Measurements from ENCODE around the gene ACTN1.

ACTN1 gene

DNA sequence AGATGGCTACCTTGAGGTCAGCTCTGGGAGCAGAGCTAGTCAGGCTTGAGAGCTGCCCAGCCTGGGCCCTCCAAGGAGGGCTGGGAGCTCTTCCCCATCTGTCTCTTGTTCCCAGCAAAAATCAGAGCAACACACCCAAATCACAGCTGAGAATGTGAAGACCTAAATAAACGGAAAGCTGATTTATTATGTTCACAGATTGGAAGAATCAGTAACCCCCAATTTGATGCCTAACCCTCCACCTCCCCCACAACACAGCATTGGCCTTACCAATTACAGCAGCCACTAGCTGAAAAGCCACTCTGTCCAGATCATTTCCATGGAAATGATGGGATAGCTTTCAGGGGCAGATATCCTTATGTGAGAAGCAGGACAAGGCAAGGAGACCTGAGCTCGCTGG is 7.1 kb upstream of the ACTN1 start:
- peaks cover 15% of the 10 kb centered on the region for H3K27me3 Mint-ChIP-seq (ENCODE audit: low read depth, poor library complexity)
- no peak overlapping the region for H3K27ac Mint-ChIP-seq
- no peaks in the 10 kb centered on the region for H3K9me3 Mint-ChIP-seq
- TF ChIP-seq, protein P1, sequence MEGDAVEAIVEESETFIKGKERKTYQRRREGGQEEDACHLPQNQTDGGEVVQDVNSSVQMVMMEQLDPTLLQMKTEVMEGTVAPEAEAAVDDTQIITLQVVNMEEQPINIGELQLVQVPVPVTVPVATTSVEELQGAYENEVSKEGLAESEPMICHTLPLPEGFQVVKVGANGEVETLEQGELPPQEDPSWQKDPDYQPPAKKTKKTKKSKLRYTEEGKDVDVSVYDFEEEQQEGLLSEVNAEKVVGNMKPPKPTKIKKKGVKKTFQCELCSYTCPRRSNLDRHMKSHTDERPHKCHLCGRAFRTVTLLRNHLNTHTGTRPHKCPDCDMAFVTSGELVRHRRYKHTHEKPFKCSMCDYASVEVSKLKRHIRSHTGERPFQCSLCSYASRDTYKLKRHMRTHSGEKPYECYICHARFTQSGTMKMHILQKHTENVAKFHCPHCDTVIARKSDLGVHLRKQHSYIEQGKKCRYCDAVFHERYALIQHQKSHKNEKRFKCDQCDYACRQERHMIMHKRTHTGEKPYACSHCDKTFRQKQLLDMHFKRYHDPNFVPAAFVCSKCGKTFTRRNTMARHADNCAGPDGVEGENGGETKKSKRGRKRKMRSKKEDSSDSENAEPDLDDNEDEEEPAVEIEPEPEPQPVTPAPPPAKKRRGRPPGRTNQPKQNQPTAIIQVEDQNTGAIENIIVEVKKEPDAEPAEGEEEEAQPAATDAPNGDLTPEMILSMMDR (IDR thresholded peaks at IDR 0.05) = no peak
- no peak overlapping the region for H3K4me3 Mint-ChIP-seq
- H3K36me3 Mint-ChIP-seq (ENCODE audit: low read depth) = no peaks in the 10 kb centered on the region
- H3K4me1 Mint-ChIP-seq = peaks cover 21% of the 10 kb centered on the region
- DNase-seq = no peak

DNA sequence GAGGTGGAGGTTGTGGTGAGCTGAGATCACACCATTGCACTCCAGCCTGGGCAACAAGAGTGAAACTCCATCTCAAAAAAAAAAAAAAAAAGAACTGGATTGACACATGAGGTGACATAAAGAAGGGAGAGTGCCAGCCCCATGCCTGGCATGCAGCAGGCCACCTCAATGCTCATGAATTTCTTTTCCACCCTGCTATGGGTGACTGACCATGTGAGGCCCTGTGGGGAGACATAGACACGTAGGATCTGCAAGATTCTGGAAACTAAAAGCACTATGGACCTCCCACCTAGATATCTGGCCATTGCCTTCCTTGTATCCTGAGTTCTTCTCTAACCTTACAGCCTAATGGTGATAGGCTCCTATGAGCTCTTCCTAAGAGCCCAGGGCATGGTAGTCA is 5.6 kb upstream of the ACTN1 start:
- TF ChIP-seq, protein P1 (IDR thresholded peaks at IDR 0.05) = no peak
- no peak for DNase-seq
- H3K4me3 Mint-ChIP-seq = no peak overlapping the region
- no peaks in the 10 kb centered on the region for H3K9me3 Mint-ChIP-seq
- no peaks in the 10 kb centered on the region for H3K36me3 Mint-ChIP-seq (ENCODE audit: low read depth)
- H3K27me3 Mint-ChIP-seq (ENCODE audit: low read depth, poor library complexity) = peaks cover 15% of the 10 kb centered on the region
- no peak overlapping the region for H3K27ac Mint-ChIP-seq
- peaks cover 31% of the 10 kb centered on the region for H3K4me1 Mint-ChIP-seq

DNA sequence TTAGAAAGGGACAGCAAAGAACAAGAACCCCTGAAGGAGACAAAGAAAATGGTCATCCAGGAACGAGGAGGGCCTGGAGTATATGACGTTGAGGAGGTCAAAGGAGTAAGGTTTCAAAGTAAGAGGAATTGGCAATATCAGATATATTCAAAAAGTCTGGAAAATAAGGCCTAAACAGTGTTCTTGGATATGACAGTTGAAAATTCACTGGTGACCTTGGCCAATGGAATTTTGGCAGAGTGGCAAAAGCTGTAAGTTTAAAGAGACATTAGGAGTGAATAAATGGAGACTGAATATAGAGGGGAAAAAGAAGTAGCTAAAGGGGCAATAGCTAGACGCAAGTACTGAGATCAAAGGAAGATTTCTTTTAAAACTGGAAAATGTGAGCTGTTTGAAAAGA is 4.1 kb upstream of the ACTN1 start:
- Mint-ChIP-seq H3K36me3 (ENCODE audit: low read depth) (no peaks in the 10 kb centered on the region), H3K4me1 (peaks cover 23% of the 10 kb centered on the region), H3K27me3 (ENCODE audit: low read depth, poor library complexity) (peaks cover 10% of the 10 kb centered on the region), H3K27ac (no peak overlapping the region), H3K4me3 (no peak overlapping the region), H3K9me3 (no peaks in the 10 kb centered on the region)
- no peak for DNase-seq
- TF ChIP-seq, protein P1 (IDR thresholded peaks at IDR 0.05) = no peak

DNA sequence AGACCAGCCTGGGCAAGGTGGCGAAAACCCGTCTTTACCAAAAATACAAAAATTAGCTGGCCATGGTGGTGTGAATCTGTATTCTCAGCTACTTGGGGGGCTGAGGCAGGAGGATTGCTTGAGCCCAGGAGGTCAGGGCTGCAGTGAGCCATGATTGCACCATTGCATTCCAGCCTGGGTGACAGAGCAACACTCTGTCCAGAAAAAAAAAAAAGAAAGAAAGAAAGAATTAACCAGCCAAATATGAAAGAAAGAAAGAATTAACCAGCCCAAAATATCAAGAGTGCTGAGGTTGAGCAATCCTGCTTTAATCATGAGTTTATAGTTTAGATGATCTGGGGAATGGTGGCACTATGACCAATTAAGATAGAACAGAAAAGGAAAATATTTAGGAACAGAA is 3.5 kb upstream of the ACTN1 start:
- TF ChIP-seq, protein P1 (IDR thresholded peaks at IDR 0.05) = no peak
- H3K4me3 Mint-ChIP-seq = no peak overlapping the region
- DNase-seq = no peak
- peaks cover 10% of the 10 kb centered on the region for H3K27me3 Mint-ChIP-seq (ENCODE audit: low read depth, poor library complexity)
- no peak overlapping the region for H3K27ac Mint-ChIP-seq
- H3K36me3 Mint-ChIP-seq (ENCODE audit: low read depth) = no peaks in the 10 kb centered on the region
- H3K4me1 Mint-ChIP-seq = peaks cover 23% of the 10 kb centered on the region
- H3K9me3 Mint-ChIP-seq = no peaks in the 10 kb centered on the region

DNA sequence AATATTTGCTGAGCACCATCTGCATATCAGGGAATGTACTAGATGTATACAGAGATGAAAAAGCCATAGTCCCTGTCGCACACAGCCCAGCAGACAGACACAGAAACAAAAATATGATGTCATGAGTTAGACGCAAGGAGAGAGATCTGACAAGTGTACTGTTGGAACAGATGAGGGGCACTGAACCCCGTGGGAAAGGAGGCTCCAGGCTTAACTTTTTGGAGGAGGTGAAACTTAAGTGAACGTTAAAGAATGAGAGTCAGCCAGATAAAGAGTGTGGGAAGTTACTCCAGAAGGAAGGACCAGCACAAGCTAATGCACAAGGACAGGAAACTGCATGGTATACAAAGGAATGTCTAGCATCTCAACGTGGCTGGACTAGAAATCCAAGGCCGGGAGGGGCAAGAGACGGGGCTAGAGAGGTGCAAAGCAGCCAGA is 2.5 kb upstream of the ACTN1 start:
- peaks cover 10% of the 10 kb centered on the region for H3K27me3 Mint-ChIP-seq (ENCODE audit: low read depth, poor library complexity)
- no peak overlapping the region for H3K27ac Mint-ChIP-seq
- no peak for DNase-seq
- H3K4me3 Mint-ChIP-seq = no peak overlapping the region
- no peaks in the 10 kb centered on the region for H3K36me3 Mint-ChIP-seq (ENCODE audit: low read depth)
- peaks cover 28% of the 10 kb centered on the region for H3K4me1 Mint-ChIP-seq
- TF ChIP-seq, protein P1 (IDR thresholded peaks at IDR 0.05) = no peak
- no peaks in the 10 kb centered on the region for H3K9me3 Mint-ChIP-seq

DNA sequence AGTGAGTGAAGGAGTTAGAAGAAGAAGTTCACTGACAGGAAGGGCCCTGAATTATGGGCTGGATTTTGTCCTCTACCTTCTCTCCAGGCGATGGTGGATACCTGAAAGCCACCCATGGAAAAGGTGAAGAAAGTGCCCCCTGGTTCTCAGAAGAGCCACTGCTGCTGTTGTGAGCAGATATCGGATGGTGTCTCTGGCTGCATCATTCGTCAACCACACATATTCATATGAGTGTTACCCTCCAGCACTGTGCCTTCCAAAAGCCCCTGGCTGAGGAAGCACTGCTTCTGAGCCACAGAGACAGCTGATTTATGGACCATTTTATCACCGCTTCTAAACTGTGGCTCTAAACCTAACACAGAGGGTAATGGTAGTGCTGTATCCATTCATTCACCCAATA is 2.0 kb upstream of the ACTN1 start:
- Mint-ChIP-seq H3K27me3 (ENCODE audit: low read depth, poor library complexity) (peaks cover 10% of the 10 kb centered on the region), H3K27ac (no peak overlapping the region), H3K4me1 (peaks cover 33% of the 10 kb centered on the region), H3K4me3 (no peak overlapping the region), H3K9me3 (no peaks in the 10 kb centered on the region), H3K36me3 (ENCODE audit: low read depth) (no peaks in the 10 kb centered on the region)
- DNase-seq = no peak
- TF ChIP-seq, protein P1 (IDR thresholded peaks at IDR 0.05) = no peak

Measured in nephron progenitor cell (in vitro differentiated cells).